HepG2 (cell line): ENCODE data around the gene ACSBG1. TPM values are rescaled to one million over a fixed set of nuclear protein-coding genes. Genes with fewer than 3 reads are reported as not detected.

Experiments used
- ARNT2 ChIP-seq: sonication (generic); formaldehyde crosslinking; IDR thresholded peaks from 2 replicates; pipeline ENCODE4 v1.8.0; 2022; ENCODE audit warnings: mild to moderate bottlenecking, low read depth, missing genetic modification reagents, moderate library complexity
- CAMTA2 ChIP-seq: sonication (generic); formaldehyde crosslinking; IDR thresholded peaks from 2 replicates; pipeline ENCODE4 v1.4.0; 2020; ENCODE audit warnings: mild to moderate bottlenecking, missing genetic modification reagents, borderline replicate concordance
- FOXP4 ChIP-seq: sonication (generic); formaldehyde crosslinking; IDR thresholded peaks from 2 replicates; pipeline ENCODE4 v1.4.0; 2020; ENCODE audit warnings: missing genetic modification reagents
- MED1 ChIP-seq: sonication (generic); formaldehyde crosslinking; IDR thresholded peaks from 2 replicates; pipeline ENCODE4 v1.4.0; 2020; ENCODE audit warnings: missing genetic modification reagents
- MTA1 ChIP-seq: sonication (generic); formaldehyde crosslinking; IDR thresholded peaks from 2 replicates; pipeline ENCODE4 v1.4.0; 2020; ENCODE audit warnings: missing genetic modification reagents, mild to moderate bottlenecking, borderline replicate concordance
- MTA3 ChIP-seq: sonication (generic); formaldehyde crosslinking; IDR thresholded peaks from 2 replicates; pipeline ENCODE4 v1.4.0; 2020; ENCODE audit warnings: missing genetic modification reagents
- NCOA2 ChIP-seq: sonication (generic); formaldehyde crosslinking; IDR thresholded peaks from 2 replicates; pipeline ENCODE4 v1.8.0; 2022; ENCODE audit warnings: inconsistent platforms
- NFE2L1 ChIP-seq: sonication (generic); formaldehyde crosslinking; IDR thresholded peaks from 2 replicates; pipeline ENCODE4 v1.4.0; 2020; ENCODE audit warnings: missing genetic modification reagents, mild to moderate bottlenecking, borderline replicate concordance
- NRL ChIP-seq: sonication (generic); formaldehyde crosslinking; IDR thresholded peaks from 2 replicates; pipeline ENCODE4 v1.5.0; 2020; ENCODE audit warnings: missing genetic modification reagents, mild to moderate bottlenecking, moderate library complexity, borderline replicate concordance
- RBFOX2 ChIP-seq: fragments of 200-400 bp; formaldehyde crosslinking; IDR thresholded peaks from 2 replicates; pipeline ENCODE4 v1.6.1; 2017; ENCODE audit warnings: low read depth, mild to moderate bottlenecking, low read length
- TEF ChIP-seq: sonication (generic); formaldehyde crosslinking; IDR thresholded peaks from 2 replicates; pipeline ENCODE4 v1.5.0; 2020; ENCODE audit warnings: missing genetic modification reagents
- XRCC5 ChIP-seq: fragments of 200-400 bp; formaldehyde crosslinking; optimal IDR thresholded peaks from 2 replicates; pipeline ENCODE3; 2017; ENCODE audit warnings: mild to moderate bottlenecking, low read length
- ZBTB8A ChIP-seq: sonication (generic); formaldehyde crosslinking; IDR thresholded peaks from 2 replicates; pipeline ENCODE4 v1.4.0; 2020; ENCODE audit warnings: mild to moderate bottlenecking, low read depth, missing genetic modification reagents, borderline replicate concordance
- ZNF274 ChIP-seq: sonication (generic); formaldehyde crosslinking; IDR thresholded peaks from 2 replicates; pipeline ENCODE4 v1.5.1; 2020; ENCODE audit warnings: mild to moderate bottlenecking, missing genetic modification reagents
- ZNF292 ChIP-seq: sonication (generic); formaldehyde crosslinking; IDR thresholded peaks from 2 replicates; pipeline ENCODE4 v1.8.1; 2022; ENCODE audit warnings: mild to moderate bottlenecking, low read depth, missing genetic modification reagents, borderline replicate concordance
- ZNF558 ChIP-seq: sonication (generic); formaldehyde crosslinking; IDR thresholded peaks from 2 replicates; pipeline ENCODE4 v1.9.0; 2022; ENCODE audit warnings: mild to moderate bottlenecking, missing genetic modification reagents, borderline replicate concordance
- ZNF577 ChIP-seq: sonication (generic); formaldehyde crosslinking; IDR thresholded peaks from 2 replicates; pipeline ENCODE4 v1.4.0; 2020; ENCODE audit warnings: mild to moderate bottlenecking, low read depth, missing genetic modification reagents, borderline replicate concordance
- ZNF580 ChIP-seq: IDR thresholded peaks from 2 replicates; pipeline ENCODE4 v1.6.1; 2016; ENCODE audit warnings: low read depth, borderline replicate concordance
- ZNF607 ChIP-seq: sonication (generic); formaldehyde crosslinking; IDR thresholded peaks from 2 replicates; pipeline ENCODE4 v1.5.1; 2020; ENCODE audit warnings: missing genetic modification reagents, mild to moderate bottlenecking, borderline replicate concordance
- ZNF747 ChIP-seq: sonication (generic); formaldehyde crosslinking; IDR thresholded peaks from 2 replicates; pipeline ENCODE4 v1.8.1; 2023; ENCODE audit warnings: missing genetic modification reagents, mild to moderate bottlenecking, borderline replicate concordance
- ZSCAN29 ChIP-seq: sonication (generic); formaldehyde crosslinking; conservative IDR thresholded peaks from 2 replicates; pipeline ENCODE4 v1.4.0; 2020; ENCODE audit warnings: mild to moderate bottlenecking, missing genetic modification reagents
- polyA plus RNA-seq, 8 experiments: library from polyadenylated mRNA; depleted of rRNA in 3 of 8; stranded (reverse) in 7 of 8; unstranded in 1 of 8; fragments of >200 nt; fragmentation: Illumina TruSeq in 4 of 8; extraction: Trizol in 4 of 8; gene quantifications; 2 replicates each; pipeline versions ENCODE4 v1.2.1 to v1.2.3, GENCODE V29; 2011 to 2016; ENCODE audit warnings: low read depth in 4 of 8, missing spikeins in 1 of 8, mixed read lengths in 1 of 8; ENCODE audit not compliant: insufficient read depth in 1 of 8
- total RNA-seq, 5 experiments: library from RNA; depleted of rRNA; stranded (reverse); fragments of >200 nt; fragmentation: Illumina TruSeq; extraction: Trizol; gene quantifications; 2 replicates each; pipeline ENCODE4 v1.2.3, GENCODE V29; 2016; ENCODE audit warnings: low read depth in 1 of 5
- TF ChIP-seq, protein P1 (sequence below): IDR thresholded peaks from 2 replicates; pipeline ENCODE4 v1.6.1; 2016; ENCODE audit warnings: low read depth, control low read depth
- TF ChIP-seq, protein P2 (sequence below): sonication (generic); formaldehyde crosslinking; conservative IDR thresholded peaks from 2 replicates; pipeline ENCODE4 v1.8.0; 2022; ENCODE audit warnings: missing genetic modification reagents

ACSBG1 gene
- total and polyA plus RNA-seq, 2 of the 13 experiments (the other 11 are each of a cell fraction or from before 2014, with no cell fraction given), result 0.35 to 0.81 TPM

DNA sequence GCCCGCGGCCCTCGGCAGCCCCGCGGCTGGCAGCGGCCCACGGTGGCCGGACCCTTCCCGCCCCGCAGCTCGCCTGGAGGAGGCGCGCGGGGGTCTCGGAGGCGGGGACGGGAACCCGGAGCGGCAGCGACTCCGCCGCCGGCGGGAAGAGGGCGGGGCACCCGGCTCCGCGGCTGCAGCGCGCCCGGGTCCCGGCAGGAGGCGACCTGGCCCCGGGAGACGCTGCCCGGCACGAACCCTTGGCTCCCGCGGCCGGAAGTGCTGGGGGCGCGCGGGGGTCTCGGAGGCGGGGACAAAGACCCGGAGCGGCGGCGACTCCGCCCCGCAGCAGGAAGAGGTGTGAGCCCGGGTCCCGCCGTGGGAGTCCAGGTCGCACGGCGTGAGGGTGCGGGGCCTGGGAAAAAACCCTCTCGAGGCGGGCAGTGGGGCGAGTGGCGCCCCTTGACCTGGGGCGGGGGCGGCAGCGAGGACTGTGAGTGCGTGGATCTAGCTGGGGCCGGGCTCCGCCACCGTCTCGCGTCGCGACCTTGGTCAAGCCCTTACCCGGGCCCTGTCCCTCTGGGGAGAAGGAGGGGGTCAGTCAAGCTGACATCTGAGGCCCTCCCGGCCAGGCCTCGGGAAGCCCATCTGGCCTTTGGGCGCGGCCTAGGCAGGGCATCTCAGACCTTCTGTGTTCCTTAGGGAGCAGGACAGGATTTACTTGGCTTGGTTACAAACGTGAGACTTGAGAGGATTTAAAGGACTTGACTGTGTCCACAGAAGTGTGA is 102.9 kb downstream of the ACSBG1 start, which contains the start of gene CIB2 (continued):
- peak; percentile 72; the same call in 1 of the 2 replicates for TF ChIP-seq ZNF558
- no peak for TF ChIP-seq MTA3
- peak; percentile 14; the same call in 1 of the 2 replicates for TF ChIP-seq FOXP4 (CRISPR knock-in tag)
- no peak for TF ChIP-seq ZNF577 (CRISPR knock-in tag)
- TF ChIP-seq RBFOX2, result peak; percentile 86
- no peak for TF ChIP-seq ZSCAN29 (CRISPR knock-in tag)
- 0 out of 2 replicates have a peak, but pooled peaks have one; percentile 19 for TF ChIP-seq MED1 (CRISPR knock-in tag)
- TF ChIP-seq, protein P1, sequence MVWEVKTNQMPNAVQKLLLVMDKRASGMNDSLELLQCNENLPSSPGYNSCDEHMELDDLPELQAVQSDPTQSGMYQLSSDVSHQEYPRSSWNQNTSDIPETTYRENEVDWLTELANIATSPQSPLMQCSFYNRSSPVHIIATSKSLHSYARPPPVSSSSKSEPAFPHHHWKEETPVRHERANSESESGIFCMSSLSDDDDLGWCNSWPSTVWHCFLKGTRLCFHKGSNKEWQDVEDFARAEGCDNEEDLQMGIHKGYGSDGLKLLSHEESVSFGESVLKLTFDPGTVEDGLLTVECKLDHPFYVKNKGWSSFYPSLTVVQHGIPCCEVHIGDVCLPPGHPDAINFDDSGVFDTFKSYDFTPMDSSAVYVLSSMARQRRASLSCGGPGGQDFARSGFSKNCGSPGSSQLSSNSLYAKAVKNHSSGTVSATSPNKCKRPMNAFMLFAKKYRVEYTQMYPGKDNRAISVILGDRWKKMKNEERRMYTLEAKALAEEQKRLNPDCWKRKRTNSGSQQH (CRISPR knock-in tag), result no peak
- no peak for TF ChIP-seq ZBTB8A (CRISPR knock-in tag)
- no peak for TF ChIP-seq TEF (CRISPR knock-in tag)
- TF ChIP-seq CAMTA2 (CRISPR knock-in tag), result no peak
- no peak; the same call in 1 of the 2 replicates for TF ChIP-seq MTA1
- TF ChIP-seq XRCC5, result peak; percentile 33
- TF ChIP-seq NFE2L1, result no peak
- TF ChIP-seq ZNF292, result no peak
- peak; percentile 63; the same call in 1 of the 2 replicates for TF ChIP-seq NRL (CRISPR knock-in tag)
- peak; percentile 86 for TF ChIP-seq ZNF274 (CRISPR knock-in tag)
- peak; percentile 81; the same call in 1 of the 2 replicates for TF ChIP-seq ARNT2 (CRISPR knock-in tag)
- TF ChIP-seq ZNF747, result no peak
- TF ChIP-seq NCOA2 (CRISPR knock-in tag), result peak; percentile 6; the same call in 1 of the 2 replicates
- 0 out of 2 replicates have a peak, but pooled peaks have one; percentile 61 for TF ChIP-seq ZNF607
- TF ChIP-seq ZNF580 (CRISPR knock-in tag), result peak; percentile 70
- TF ChIP-seq, protein P2, sequence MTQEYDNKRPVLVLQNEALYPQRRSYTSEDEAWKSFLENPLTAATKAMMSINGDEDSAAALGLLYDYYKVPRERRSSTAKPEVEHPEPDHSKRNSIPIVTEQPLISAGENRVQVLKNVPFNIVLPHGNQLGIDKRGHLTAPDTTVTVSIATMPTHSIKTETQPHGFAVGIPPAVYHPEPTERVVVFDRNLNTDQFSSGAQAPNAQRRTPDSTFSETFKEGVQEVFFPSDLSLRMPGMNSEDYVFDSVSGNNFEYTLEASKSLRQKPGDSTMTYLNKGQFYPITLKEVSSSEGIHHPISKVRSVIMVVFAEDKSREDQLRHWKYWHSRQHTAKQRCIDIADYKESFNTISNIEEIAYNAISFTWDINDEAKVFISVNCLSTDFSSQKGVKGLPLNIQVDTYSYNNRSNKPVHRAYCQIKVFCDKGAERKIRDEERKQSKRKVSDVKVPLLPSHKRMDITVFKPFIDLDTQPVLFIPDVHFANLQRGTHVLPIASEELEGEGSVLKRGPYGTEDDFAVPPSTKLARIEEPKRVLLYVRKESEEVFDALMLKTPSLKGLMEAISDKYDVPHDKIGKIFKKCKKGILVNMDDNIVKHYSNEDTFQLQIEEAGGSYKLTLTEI (CRISPR knock-in tag), result no peak
